ENCODE results near the gene TAS2R5.

Gene TAS2R5

DNA sequence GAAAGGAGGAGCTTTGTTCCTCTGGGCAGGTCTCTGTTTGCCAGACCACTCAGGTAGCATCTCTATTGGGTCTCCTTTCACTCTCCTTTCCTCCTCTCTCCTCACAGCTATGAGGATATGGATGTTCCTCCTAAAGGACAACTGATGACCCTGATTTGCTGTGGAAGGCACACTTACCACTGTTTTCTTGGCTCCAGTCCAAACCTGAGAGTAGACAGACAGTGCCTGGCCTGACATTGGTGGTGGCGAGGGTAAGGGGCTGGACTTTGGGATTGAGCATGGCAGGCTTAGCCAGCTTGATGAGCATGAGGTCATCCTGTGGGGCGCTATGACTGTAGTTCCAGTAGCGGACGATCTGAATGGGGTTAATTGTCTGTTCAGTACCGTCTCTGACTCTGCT lies 47.7 kb downstream of the TAS2R5 start:
- no peak for DNase-seq (ENCODE audit: low read depth)
- TF ChIP-seq, protein P1, sequence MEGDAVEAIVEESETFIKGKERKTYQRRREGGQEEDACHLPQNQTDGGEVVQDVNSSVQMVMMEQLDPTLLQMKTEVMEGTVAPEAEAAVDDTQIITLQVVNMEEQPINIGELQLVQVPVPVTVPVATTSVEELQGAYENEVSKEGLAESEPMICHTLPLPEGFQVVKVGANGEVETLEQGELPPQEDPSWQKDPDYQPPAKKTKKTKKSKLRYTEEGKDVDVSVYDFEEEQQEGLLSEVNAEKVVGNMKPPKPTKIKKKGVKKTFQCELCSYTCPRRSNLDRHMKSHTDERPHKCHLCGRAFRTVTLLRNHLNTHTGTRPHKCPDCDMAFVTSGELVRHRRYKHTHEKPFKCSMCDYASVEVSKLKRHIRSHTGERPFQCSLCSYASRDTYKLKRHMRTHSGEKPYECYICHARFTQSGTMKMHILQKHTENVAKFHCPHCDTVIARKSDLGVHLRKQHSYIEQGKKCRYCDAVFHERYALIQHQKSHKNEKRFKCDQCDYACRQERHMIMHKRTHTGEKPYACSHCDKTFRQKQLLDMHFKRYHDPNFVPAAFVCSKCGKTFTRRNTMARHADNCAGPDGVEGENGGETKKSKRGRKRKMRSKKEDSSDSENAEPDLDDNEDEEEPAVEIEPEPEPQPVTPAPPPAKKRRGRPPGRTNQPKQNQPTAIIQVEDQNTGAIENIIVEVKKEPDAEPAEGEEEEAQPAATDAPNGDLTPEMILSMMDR (IDR thresholded peaks at IDR 0.05; ENCODE audit: control insufficient read depth, insufficient read depth, low read depth, low read length, missing control alignments), result no peak
- no peak overlapping the region for H3K4me3 ChIP-seq (ENCODE audit: control insufficient read depth, low read depth, low read length)

DNA sequence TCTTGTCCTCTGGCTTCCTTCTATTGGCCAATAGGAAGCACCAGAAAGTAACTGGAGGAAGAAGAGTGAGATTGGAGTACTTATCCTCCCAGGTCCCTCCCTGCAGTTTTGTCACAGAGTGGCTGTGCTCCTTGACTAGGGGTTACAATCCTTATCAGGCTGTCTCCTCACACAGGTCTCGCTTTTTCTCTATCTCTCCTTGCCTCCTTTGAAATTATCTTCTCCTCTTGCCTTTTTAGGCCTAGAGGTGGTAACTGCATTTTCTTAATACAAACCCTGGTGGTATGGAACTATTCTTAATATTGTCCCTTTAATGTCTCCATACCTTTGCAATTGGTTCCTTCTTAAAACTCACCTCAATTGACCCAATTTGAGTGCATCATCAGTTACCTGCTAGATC lies 48.6 kb downstream of the TAS2R5 start:
- no peak for DNase-seq (ENCODE audit: low read depth)
- H3K4me3 ChIP-seq (ENCODE audit: control insufficient read depth, low read depth, low read length), result no peak overlapping the region
- TF ChIP-seq, protein P1 (IDR thresholded peaks at IDR 0.05; ENCODE audit: control insufficient read depth, insufficient read depth, low read depth, low read length, missing control alignments), result no peak

DNA sequence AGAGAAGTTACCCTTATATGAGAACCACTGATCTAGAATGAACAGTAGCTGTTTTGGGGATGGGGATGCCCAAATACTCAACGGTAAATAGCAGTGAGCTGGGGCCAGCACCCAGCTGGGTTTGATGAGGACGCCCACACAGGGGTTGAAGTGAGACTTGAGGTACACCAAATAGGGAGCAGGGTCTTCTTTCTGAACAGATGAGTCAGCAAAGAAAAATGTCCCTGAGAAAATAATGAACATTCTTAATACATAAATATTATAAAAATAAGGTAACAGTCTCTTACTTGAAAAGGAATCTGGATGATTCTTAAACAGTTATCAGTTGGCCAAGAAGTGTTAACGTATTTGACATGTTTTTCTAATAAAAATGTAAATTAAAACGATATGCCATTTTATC lies 49.2 kb downstream of the TAS2R5 start:
- H3K4me3 ChIP-seq (ENCODE audit: control insufficient read depth, low read depth, low read length), result no peak overlapping the region
- DNase-seq (ENCODE audit: low read depth), result no peak
- TF ChIP-seq, protein P1 (IDR thresholded peaks at IDR 0.05; ENCODE audit: control insufficient read depth, insufficient read depth, low read depth, low read length, missing control alignments), result no peak

DNA sequence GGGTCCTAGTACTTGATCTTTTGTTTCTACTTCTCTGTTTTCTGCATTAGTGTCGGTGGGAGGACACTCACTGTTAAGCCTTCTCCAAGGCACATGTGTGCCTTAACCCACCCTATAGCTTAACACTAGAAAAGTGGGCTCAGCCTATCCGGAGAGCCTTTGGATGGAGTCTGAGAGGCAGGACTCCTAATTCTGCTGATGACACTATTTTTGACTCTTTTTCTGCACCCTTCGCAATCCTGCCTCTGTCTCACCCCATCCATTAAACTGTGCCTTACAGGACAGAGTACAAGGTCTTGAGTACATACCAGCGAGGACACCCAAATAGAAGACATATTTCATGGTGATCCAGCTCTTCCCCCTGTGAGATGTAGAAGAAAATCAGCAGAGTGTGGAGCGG lies 50.7 kb downstream of the TAS2R5 start:
- DNase-seq (ENCODE audit: low read depth), result no peak

More for the DNA sequence above, 50.7 kb downstream of the TAS2R5 start:
- TF ChIP-seq, protein P1 (IDR thresholded peaks at IDR 0.05; ENCODE audit: control insufficient read depth, insufficient read depth, low read depth, low read length, missing control alignments), result no peak
- no peak overlapping the region for H3K4me3 ChIP-seq (ENCODE audit: control insufficient read depth, low read depth, low read length)

All from AG09309 (cell line).